Measurements from ENCODE around the gene RAD51B.
"Not testable (repeated sequence)": the region's sequence is repeated elsewhere in the genome, so short reads cannot be mapped to it uniquely, and the experiment has no call there.

The RAD51B gene

GRCh38 chr14:67961676-67962075 is 142.1 kb downstream of the RAD51B start:
- Histone ChIP-seq H3K9me3 (ENCODE audit: insufficient read depth, low read length) (no peaks in the 10 kb centered on the region), H3K4me1 (ENCODE audit: insufficient read depth, insufficient read length) (no peaks in the 10 kb centered on the region), H3K4me3 (ENCODE audit: insufficient read length, low read depth) (no peak overlapping the region), H3K9ac (ENCODE audit: insufficient read length, low read depth) (no peak overlapping the region), H3K27me3 (ENCODE audit: insufficient read depth, insufficient read length) (no peaks in the 10 kb centered on the region), H3K36me3 (ENCODE audit: insufficient read depth, insufficient read length, low read length) (no peaks in the 10 kb centered on the region)
- DNase-seq (ENCODE audit: low read depth, low spot score) = no peak
- no peak for TF ChIP-seq SUZ12 (IDR thresholded peaks at IDR 0.05; ENCODE audit: extremely low read depth, insufficient read depth, insufficient read length)
- TF ChIP-seq ZNF274 (IDR thresholded peaks at IDR 0.05; ENCODE audit: low read depth, low read length) = no peak
- TF ChIP-seq YY1 (IDR thresholded peaks at IDR 0.05; ENCODE audit: insufficient read depth, insufficient read length) = no peak

- Histone ChIP-seq H3K4me3 (ENCODE audit: insufficient read length, low read depth) (no peak overlapping the region), H3K9me3 (ENCODE audit: insufficient read depth, low read length) (0 out of 2 replicates have a peak, but pooled peaks cover 4% of the 10 kb centered on the region), H3K27me3 (ENCODE audit: insufficient read depth, insufficient read length) (no peaks in the 10 kb centered on the region), H3K9ac (ENCODE audit: insufficient read length, low read depth) (no peak overlapping the region), H3K36me3 (ENCODE audit: insufficient read depth, insufficient read length, low read length) (no peaks in the 10 kb centered on the region), H3K4me1 (ENCODE audit: insufficient read depth, insufficient read length) (no peaks in the 10 kb centered on the region)
- no peak for TF ChIP-seq YY1 (IDR thresholded peaks at IDR 0.05; ENCODE audit: insufficient read depth, insufficient read length)
- no peak for TF ChIP-seq SUZ12 (IDR thresholded peaks at IDR 0.05; ENCODE audit: extremely low read depth, insufficient read depth, insufficient read length)
- no peak for TF ChIP-seq ZNF274 (IDR thresholded peaks at IDR 0.05; ENCODE audit: low read depth, low read length)
- DNase-seq (ENCODE audit: low read depth, low spot score) = no peak
Measured at GRCh38 chr14:67962215-67962644, 142.7 kb downstream of the RAD51B start.

- H3K9ac ChIP-seq (ENCODE audit: insufficient read length, low read depth) = no peak overlapping the region
- H3K4me3 ChIP-seq (ENCODE audit: insufficient read length, low read depth) = no peak overlapping the region
- no peak for DNase-seq (ENCODE audit: low read depth, low spot score)
- no peaks in the 10 kb centered on the region for H3K36me3 ChIP-seq (ENCODE audit: insufficient read depth, insufficient read length, low read length)
- TF ChIP-seq SUZ12 (IDR thresholded peaks at IDR 0.05; ENCODE audit: extremely low read depth, insufficient read depth, insufficient read length) = no peak
- TF ChIP-seq YY1 (IDR thresholded peaks at IDR 0.05; ENCODE audit: insufficient read depth, insufficient read length) = no peak
- TF ChIP-seq ZNF274 (IDR thresholded peaks at IDR 0.05; ENCODE audit: low read depth, low read length) = no peak
- H3K9me3 ChIP-seq (ENCODE audit: insufficient read depth, low read length) = 0 out of 2 replicates have a peak, but pooled peaks cover 6% of the 10 kb centered on the region
- H3K27me3 ChIP-seq (ENCODE audit: insufficient read depth, insufficient read length) = no peaks in the 10 kb centered on the region
- no peaks in the 10 kb centered on the region for H3K4me1 ChIP-seq (ENCODE audit: insufficient read depth, insufficient read length)
Measured at GRCh38 chr14:67963545-67963944, 144.0 kb downstream of the RAD51B start.

GRCh38 chr14:67963960-67964812 is 144.6 kb downstream of the RAD51B start:
- TF ChIP-seq SUZ12 (IDR thresholded peaks at IDR 0.05; ENCODE audit: extremely low read depth, insufficient read depth, insufficient read length) = no peak
- no peak for TF ChIP-seq YY1 (IDR thresholded peaks at IDR 0.05; ENCODE audit: insufficient read depth, insufficient read length)
- no peak for TF ChIP-seq ZNF274 (IDR thresholded peaks at IDR 0.05; ENCODE audit: low read depth, low read length)
- DNase-seq (ENCODE audit: low read depth, low spot score) = no peak
- H3K9ac ChIP-seq (ENCODE audit: insufficient read length, low read depth) = no peak overlapping the region
- no peaks in the 10 kb centered on the region for H3K4me1 ChIP-seq (ENCODE audit: insufficient read depth, insufficient read length)
- H3K27me3 ChIP-seq (ENCODE audit: insufficient read depth, insufficient read length) = no peaks in the 10 kb centered on the region
- peaks cover 12% of the 10 kb centered on the region; the same call in 1 of the 2 replicates for H3K9me3 ChIP-seq (ENCODE audit: insufficient read depth, low read length)
- no peak overlapping the region for H3K4me3 ChIP-seq (ENCODE audit: insufficient read length, low read depth)
- no peaks in the 10 kb centered on the region for H3K36me3 ChIP-seq (ENCODE audit: insufficient read depth, insufficient read length, low read length)

- Histone ChIP-seq H3K36me3 (ENCODE audit: insufficient read depth, insufficient read length, low read length) (no peaks in the 10 kb centered on the region), H3K9me3 (ENCODE audit: insufficient read depth, low read length) (peaks cover 12% of the 10 kb centered on the region; the same call in 1 of the 2 replicates), H3K27me3 (ENCODE audit: insufficient read depth, insufficient read length) (no peaks in the 10 kb centered on the region), H3K4me1 (ENCODE audit: insufficient read depth, insufficient read length) (no peaks in the 10 kb centered on the region), H3K9ac (ENCODE audit: insufficient read length, low read depth) (no peak overlapping the region), H3K4me3 (ENCODE audit: insufficient read length, low read depth) (no peak overlapping the region)
- TF ChIP-seq ZNF274 (IDR thresholded peaks at IDR 0.05; ENCODE audit: low read depth, low read length) (no peak), YY1 (IDR thresholded peaks at IDR 0.05; ENCODE audit: insufficient read depth, insufficient read length) (no peak), SUZ12 (IDR thresholded peaks at IDR 0.05; ENCODE audit: extremely low read depth, insufficient read depth, insufficient read length) (no peak)
- no peak for DNase-seq (ENCODE audit: low read depth, low spot score)
Measured at GRCh38 chr14:67965696-67966095, 146.1 kb downstream of the RAD51B start.

- DNase-seq (ENCODE audit: low read depth, low spot score) = no peak
Measured at GRCh38 chr14:67967206-67967605, 147.6 kb downstream of the RAD51B start.

GRCh38 chr14:67967970-67968369 is 148.4 kb downstream of the RAD51B start:
- not testable (repeated sequence) for H3K36me3 ChIP-seq (ENCODE audit: insufficient read depth, insufficient read length, low read length); H3K4me1 ChIP-seq (ENCODE audit: insufficient read depth, insufficient read length); H3K27me3 ChIP-seq (ENCODE audit: insufficient read depth, insufficient read length); DNase-seq (ENCODE audit: low read depth, low spot score); H3K4me3 ChIP-seq (ENCODE audit: insufficient read length, low read depth); H3K9ac ChIP-seq (ENCODE audit: insufficient read length, low read depth)
- peaks cover 12% of the 10 kb centered on the region; the same call in 1 of the 2 replicates for H3K9me3 ChIP-seq (ENCODE audit: insufficient read depth, low read length)

More at GRCh38 chr14:67967206-67967605, 147.6 kb downstream of the RAD51B start:
- H3K4me3 ChIP-seq (ENCODE audit: insufficient read length, low read depth) = no peak overlapping the region
- no peaks in the 10 kb centered on the region for H3K27me3 ChIP-seq (ENCODE audit: insufficient read depth, insufficient read length)
- H3K9me3 ChIP-seq (ENCODE audit: insufficient read depth, low read length) = peaks cover 12% of the 10 kb centered on the region; the same call in 1 of the 2 replicates
- TF ChIP-seq YY1 (IDR thresholded peaks at IDR 0.05; ENCODE audit: insufficient read depth, insufficient read length) (no peak), SUZ12 (IDR thresholded peaks at IDR 0.05; ENCODE audit: extremely low read depth, insufficient read depth, insufficient read length) (no peak), ZNF274 (IDR thresholded peaks at IDR 0.05; ENCODE audit: low read depth, low read length) (no peak)
- H3K9ac ChIP-seq (ENCODE audit: insufficient read length, low read depth) = no peak overlapping the region
- no peaks in the 10 kb centered on the region for H3K36me3 ChIP-seq (ENCODE audit: insufficient read depth, insufficient read length, low read length)
- H3K4me1 ChIP-seq (ENCODE audit: insufficient read depth, insufficient read length) = no peaks in the 10 kb centered on the region
